Neutrophil (primary cell): ENCODE measurements around the gene CD8B.

ENCODE experiments used
- H3K27ac ChIP-seq: fragments of 200-600 bp; sonication (generic); 2 replicates; pipeline ENCODE4 v1.5.1; 2016; ENCODE audit warnings: mild to moderate bottlenecking, moderate library complexity
- H3K27me3 ChIP-seq: fragments of 200-600 bp; sonication (generic); 2 replicates; pipeline ENCODE4 v1.6.0; 2016; ENCODE audit warnings: mild to moderate bottlenecking
- H3K36me3 ChIP-seq: fragments of 200-600 bp; sonication (generic); 2 replicates; pipeline ENCODE4 v1.5.1; 2017
- H3K4me1 ChIP-seq, 2 experiments: fragments of 200-600 bp in 1 of 2; sonication (generic) in 1 of 2; 1 replicate in 1 of 2; 2 replicates in 1 of 2; pipeline versions ENCODE4 v1.5.1 to v1.6.1; 2013 to 2016; ENCODE audit warnings: low read depth in 1 of 2, low read length in 1 of 2, mild to moderate bottlenecking in 1 of 2, moderate library complexity in 1 of 2; ENCODE audit not compliant: control insufficient read depth in 1 of 2, insufficient read depth in 1 of 2
- H3K4me3 ChIP-seq, 2 experiments: fragments of 200-600 bp in 1 of 2; sonication (generic) in 1 of 2; 1 replicate in 1 of 2; 2 replicates in 1 of 2; pipeline ENCODE4 v1.5.1; 2013 to 2016; ENCODE audit warnings: low read depth in 1 of 2, low read length in 1 of 2, mild to moderate bottlenecking in 1 of 2, moderate library complexity in 1 of 2
- H3K9me3 ChIP-seq: fragments of 200-600 bp; sonication (generic); 2 replicates; pipeline ENCODE4 v1.5.1; 2016
- TF ChIP-seq, protein P1 (sequence below): fragments of 200-600 bp; sonication (generic); IDR thresholded peaks from 2 replicates; pipeline ENCODE4 v1.5.1; 2016; ENCODE audit warnings: antibody characterized with exemption

The CD8B gene

GRCh38 chr2:86781363-86781762 is 80.3 kb downstream of the CD8B start:
- Histone ChIP-seq H3K27ac (no peak overlapping the region), H3K4me3 (no peak overlapping the region), H3K36me3 (peaks cover 3% of the 10 kb centered on the region), H3K27me3 (peaks cover 48% of the 10 kb centered on the region), H3K9me3 (no peaks in the 10 kb centered on the region), H3K4me1 (peaks cover 4 to 10% of the 10 kb centered on the region in 2 experiments)
- TF ChIP-seq, protein P1, sequence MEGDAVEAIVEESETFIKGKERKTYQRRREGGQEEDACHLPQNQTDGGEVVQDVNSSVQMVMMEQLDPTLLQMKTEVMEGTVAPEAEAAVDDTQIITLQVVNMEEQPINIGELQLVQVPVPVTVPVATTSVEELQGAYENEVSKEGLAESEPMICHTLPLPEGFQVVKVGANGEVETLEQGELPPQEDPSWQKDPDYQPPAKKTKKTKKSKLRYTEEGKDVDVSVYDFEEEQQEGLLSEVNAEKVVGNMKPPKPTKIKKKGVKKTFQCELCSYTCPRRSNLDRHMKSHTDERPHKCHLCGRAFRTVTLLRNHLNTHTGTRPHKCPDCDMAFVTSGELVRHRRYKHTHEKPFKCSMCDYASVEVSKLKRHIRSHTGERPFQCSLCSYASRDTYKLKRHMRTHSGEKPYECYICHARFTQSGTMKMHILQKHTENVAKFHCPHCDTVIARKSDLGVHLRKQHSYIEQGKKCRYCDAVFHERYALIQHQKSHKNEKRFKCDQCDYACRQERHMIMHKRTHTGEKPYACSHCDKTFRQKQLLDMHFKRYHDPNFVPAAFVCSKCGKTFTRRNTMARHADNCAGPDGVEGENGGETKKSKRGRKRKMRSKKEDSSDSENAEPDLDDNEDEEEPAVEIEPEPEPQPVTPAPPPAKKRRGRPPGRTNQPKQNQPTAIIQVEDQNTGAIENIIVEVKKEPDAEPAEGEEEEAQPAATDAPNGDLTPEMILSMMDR: no peak

DNA sequence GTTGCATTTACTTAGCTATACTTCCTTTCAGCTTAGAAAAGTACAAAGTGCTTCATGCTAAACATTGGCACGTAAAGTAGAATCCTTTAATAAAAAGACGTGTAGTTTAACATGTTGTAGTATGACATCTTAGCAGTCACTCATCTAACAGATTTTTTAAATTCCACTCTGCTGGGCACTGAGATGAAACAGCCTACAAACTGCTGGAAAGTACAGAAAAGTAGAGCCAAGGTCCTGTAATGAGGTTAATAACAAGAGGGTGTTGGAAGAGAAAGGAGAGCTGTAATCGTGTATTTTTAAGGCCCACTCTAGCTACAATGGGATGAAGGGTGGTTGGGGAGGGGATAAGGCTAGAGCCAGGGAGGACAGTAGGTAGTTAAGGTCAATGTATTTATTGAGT is 81.7 kb downstream of the CD8B start:
- Histone ChIP-seq H3K4me1 (peaks cover 4 to 10% of the 10 kb centered on the region in 2 experiments), H3K27ac (no peak overlapping the region)

DNA sequence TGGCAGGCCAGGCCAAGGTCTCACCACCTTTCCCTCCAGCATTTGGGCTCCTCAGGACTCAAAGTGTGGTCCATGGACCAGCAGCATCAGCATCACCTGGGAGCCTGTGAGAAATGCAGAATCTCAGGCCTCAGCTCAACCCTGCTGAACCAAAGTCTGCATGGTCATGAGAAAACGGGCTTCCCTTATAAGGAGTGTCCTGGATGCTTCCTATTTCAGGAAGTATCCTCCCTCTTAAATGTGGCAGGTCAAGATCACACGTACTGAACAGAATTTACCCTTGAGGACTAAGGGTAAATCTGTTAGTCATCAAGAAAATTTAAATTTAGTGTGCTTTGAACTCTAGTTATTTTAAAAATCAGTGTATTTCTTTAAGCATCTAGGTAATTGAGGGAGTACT is 82.7 kb downstream of the CD8B start:
- TF ChIP-seq, protein P1: no peak
- Histone ChIP-seq H3K27me3 (peaks cover 25% of the 10 kb centered on the region), H3K36me3 (peaks cover 26% of the 10 kb centered on the region), H3K4me1 (peaks cover 4 to 10% of the 10 kb centered on the region in 2 experiments), H3K4me3 (no peak overlapping the region), H3K9me3 (no peaks in the 10 kb centered on the region), H3K27ac (no peak overlapping the region)

More for the DNA sequence above, 81.7 kb downstream of the CD8B start:
- Histone ChIP-seq H3K4me3 (no peak overlapping the region), H3K9me3 (no peaks in the 10 kb centered on the region), H3K27me3 (peaks cover 34% of the 10 kb centered on the region), H3K36me3 (peaks cover 16% of the 10 kb centered on the region)
- TF ChIP-seq, protein P1: no peak

- Histone ChIP-seq H3K36me3 (peaks cover 50% of the 10 kb centered on the region), H3K4me1 (peaks cover 4 to 10% of the 10 kb centered on the region in 2 experiments), H3K4me3 (no peak overlapping the region), H3K9me3 (no peaks in the 10 kb centered on the region), H3K27ac (no peak overlapping the region), H3K27me3 (peaks cover 4% of the 10 kb centered on the region)
- TF ChIP-seq, protein P1: no peak
These were observed 85.2 kb downstream of the CD8B start for GRCh38 chr2:86776532-86776931.

- no peak overlapping the region for H3K4me3 ChIP-seq
- TF ChIP-seq, protein P1: no peak
- H3K36me3 ChIP-seq: peaks cover 62% of the 10 kb centered on the region
- no peak overlapping the region for H3K27ac ChIP-seq
- H3K27me3 ChIP-seq: no peaks in the 10 kb centered on the region
- H3K4me1 ChIP-seq: peaks cover 0 to 7% of the 10 kb centered on the region in 2 experiments
- no peaks in the 10 kb centered on the region for H3K9me3 ChIP-seq
These were observed 86.3 kb downstream of the CD8B start for GRCh38 chr2:86775338-86775737.

DNA sequence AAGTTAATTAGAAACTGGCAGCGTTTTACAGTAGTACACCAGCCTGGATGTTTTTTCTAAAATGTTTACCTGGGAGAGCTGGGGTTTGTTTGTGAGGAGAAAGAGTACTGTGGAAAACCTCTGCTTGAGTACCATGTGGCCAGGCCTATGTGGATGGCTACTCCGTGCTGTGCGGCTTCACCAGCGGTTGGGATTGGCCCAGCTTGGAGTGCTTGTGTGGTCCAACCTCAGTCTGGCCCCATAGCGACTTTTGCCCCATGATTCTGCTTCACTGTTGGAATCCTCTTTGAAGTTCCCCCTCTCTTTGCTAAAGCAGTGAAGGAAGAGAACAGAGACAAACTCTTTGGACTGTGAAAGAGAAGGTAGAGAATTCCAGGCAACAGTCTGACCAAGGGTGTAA is 86.8 kb downstream of the CD8B start:
- TF ChIP-seq, protein P1: no peak
- Histone ChIP-seq H3K27ac (no peak overlapping the region), H3K4me3 (no peak overlapping the region), H3K9me3 (no peaks in the 10 kb centered on the region), H3K36me3 (peaks cover 67% of the 10 kb centered on the region), H3K4me1 (peaks cover 0 to 7% of the 10 kb centered on the region in 2 experiments), H3K27me3 (no peaks in the 10 kb centered on the region)
